Vagina (tissue), 2 donors: ENCODE data around the gene CLIC5. TPM values are rescaled to one million over a fixed set of nuclear protein-coding genes. Genes with fewer than 3 reads are reported as not detected.

Experiments used
- DNase-seq, 2 donors: peaks; one replicate each; pipeline ENCODE4 v3.0.0-alpha.2; 2017; ENCODE audit errors: extremely low spot score in 2 of 2
- H3K27ac ChIP-seq: fragments of 200-600 bp; sonication (generic); one replicate; pipeline ENCODE4 v1.5.1; 2019
- H3K27me3 ChIP-seq: fragments of 200-600 bp; sonication (generic); one replicate; pipeline ENCODE4 v1.5.1; 2019
- H3K36me3 ChIP-seq, 2 donors: fragments of 200-600 bp; sonication (generic); one replicate each; pipeline ENCODE4 v1.5.1; 2017 to 2019
- H3K4me1 ChIP-seq: fragments of 200-600 bp; sonication (generic); one replicate; pipeline ENCODE4 v1.5.1; 2019
- H3K4me3 ChIP-seq, 2 donors: fragments of 200-600 bp; sonication (generic); 1 replicate in 1 of 2; 2 replicates in 1 of 2; pipeline ENCODE4 v1.5.1; 2016 to 2019
- H3K9me3 ChIP-seq: fragments of 200-600 bp; sonication (generic); one replicate; pipeline ENCODE4 v1.5.1; 2019
- CTCF ChIP-seq, 3 experiments: fragments of 450-650 bp in 2 of 3; fragments of 200-600 bp in 1 of 3; sonication (generic) in 1 of 3; IDR thresholded peaks; one replicate each; pipeline ENCODE4 v1.5.1; 2017 to 2019; ENCODE audit warnings: antibody characterized with exemption in 3 of 3, mild to moderate bottlenecking in 2 of 3, moderate library complexity in 2 of 3
- POLR2A ChIP-seq, 2 donors: fragments of 450-650 bp; IDR thresholded peaks; one replicate each; pipeline ENCODE4 v1.6.1; 2017; ENCODE audit warnings: antibody characterized with exemption in 2 of 2, mild to moderate bottlenecking in 2 of 2, moderate library complexity in 2 of 2
- POLR2AphosphoS5 ChIP-seq, 2 donors: sonication (generic); formaldehyde crosslinking; IDR thresholded peaks; one replicate each; pipeline ENCODE4 v1.9.0; 2017; ENCODE audit warnings: antibody characterized with exemption in 2 of 2, mild to moderate bottlenecking in 2 of 2, low read depth in 1 of 2; ENCODE audit not compliant: insufficient read depth in 1 of 2
- intact Hi-C: fragments of 100-400 bp; cut with DNase I; formaldehyde crosslinking; loops from one replicate; pipeline ENCODE4 v1.15.1; 2023
- total RNA-seq: library from RNA; depleted of rRNA; stranded (reverse); fragments of >200 nt; gene quantifications from one replicate; pipeline ENCODE4 v1.2.3, GENCODE V29; 2016

Gene CLIC5
- total RNA-seq, 1 donor from 2014 or later: 3.4 TPM

GRCh38 chr6:45921691-45922281, 93.9 kb downstream of the CLIC5 start:
- TF ChIP-seq CTCF (IDR thresholded peaks at IDR 0.05) (no peak), POLR2AphosphoS5 (IDR thresholded peaks at IDR 0.05; ENCODE audit: insufficient read depth in 1 of 2, low read depth in 1 of 2) (no peak), POLR2A (IDR thresholded peaks at IDR 0.05) (no peak)
- H3K27me3 ChIP-seq: no peaks in the 10 kb centered on the region
- H3K27ac ChIP-seq: no peak overlapping the region
- no peaks in the 10 kb centered on the region for H3K36me3 ChIP-seq
- H3K4me3 ChIP-seq: no peak overlapping the region
- intact Hi-C loops: loop anchor here (10.0 kb wide), 1 partner anchor 1267 kb away; no protein-coding TSS in a partner anchor
- H3K9me3 ChIP-seq: no peaks in the 10 kb centered on the region
- peak in 1 of 2 donors; percentile 14 for DNase-seq
- no peaks in the 10 kb centered on the region for H3K4me1 ChIP-seq

- Histone ChIP-seq H3K36me3 (no peaks in the 10 kb centered on the region), H3K9me3 (no peaks in the 10 kb centered on the region), H3K4me1 (no peaks in the 10 kb centered on the region), H3K27ac (no peak overlapping the region), H3K4me3 (no peak overlapping the region), H3K27me3 (no peaks in the 10 kb centered on the region)
- TF ChIP-seq CTCF (IDR thresholded peaks at IDR 0.05): no peak
- no peak for TF ChIP-seq POLR2AphosphoS5 (IDR thresholded peaks at IDR 0.05; ENCODE audit: insufficient read depth in 1 of 2, low read depth in 1 of 2)
- TF ChIP-seq POLR2A (IDR thresholded peaks at IDR 0.05): no peak
- peak in 1 of 2 donors; percentile 22 for DNase-seq
- intact Hi-C loops: loop anchor here (10.0 kb wide), 1 partner anchor 1266 kb away; no protein-coding TSS in a partner anchor
Observed at GRCh38 chr6:45920819-45921511, 94.7 kb downstream of the CLIC5 start.

GRCh38 chr6:45917439-45917838, 98.2 kb downstream of the CLIC5 start:
- TF ChIP-seq CTCF (IDR thresholded peaks at IDR 0.05): no peak
- no peak for TF ChIP-seq POLR2A (IDR thresholded peaks at IDR 0.05)
- no peak for TF ChIP-seq POLR2AphosphoS5 (IDR thresholded peaks at IDR 0.05; ENCODE audit: insufficient read depth in 1 of 2, low read depth in 1 of 2)
- Histone ChIP-seq H3K4me3 (no peak overlapping the region), H3K27me3 (no peaks in the 10 kb centered on the region), H3K4me1 (no peaks in the 10 kb centered on the region), H3K27ac (no peak overlapping the region), H3K9me3 (no peaks in the 10 kb centered on the region), H3K36me3 (no peaks in the 10 kb centered on the region)
- peak in 1 of 2 donors; percentile 7 for DNase-seq
- intact Hi-C loops: loop anchor here (10.0 kb wide), 1 partner anchor 193 kb away; no protein-coding TSS in a partner anchor

DNA sequence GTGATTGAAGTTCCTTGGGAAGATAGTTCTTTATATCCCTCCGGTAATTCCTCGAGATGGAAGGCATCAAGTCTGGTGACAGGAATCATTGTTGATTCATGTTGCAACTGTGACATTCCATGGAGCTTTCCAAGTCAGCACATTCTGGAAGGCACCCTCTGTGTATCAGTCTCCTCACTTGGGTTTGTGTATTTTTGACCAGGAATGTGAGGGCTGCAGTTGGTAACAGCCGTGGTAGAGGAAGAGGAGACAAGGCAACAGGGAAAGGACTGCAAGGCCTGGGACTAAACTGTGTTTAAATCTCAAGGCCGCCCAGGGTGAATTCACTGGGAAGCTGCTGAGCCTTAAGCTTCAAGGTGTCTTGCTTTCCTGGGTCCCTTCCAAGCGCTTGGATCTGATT, 99.0 kb downstream of the CLIC5 start:
- no peak overlapping the region for H3K27ac ChIP-seq
- H3K36me3 ChIP-seq: no peaks in the 10 kb centered on the region
- DNase-seq: peak in 1 of 2 donors; percentile 58
- H3K4me3 ChIP-seq: no peak overlapping the region
- H3K4me1 ChIP-seq: no peaks in the 10 kb centered on the region
- TF ChIP-seq POLR2A (IDR thresholded peaks at IDR 0.05) (no peak), POLR2AphosphoS5 (IDR thresholded peaks at IDR 0.05; ENCODE audit: insufficient read depth in 1 of 2, low read depth in 1 of 2) (no peak), CTCF (IDR thresholded peaks at IDR 0.05) (no peak)
- H3K9me3 ChIP-seq: no peaks in the 10 kb centered on the region
- intact Hi-C loops: loop anchor here (10.0 kb wide), 1 partner anchor 192 kb away; no protein-coding TSS in a partner anchor
- no peaks in the 10 kb centered on the region for H3K27me3 ChIP-seq
